CD4-positive, CD25-positive, alpha-beta regulatory T cell (primary cell): ENCODE results near the gene PDZK1. TPM values are rescaled to one million over a fixed set of nuclear protein-coding genes. Genes with fewer than 3 reads are reported as not detected.
"Not testable (repeated sequence)": the region's sequence is repeated elsewhere in the genome, so short reads cannot be mapped to it uniquely, and the experiment has no call there.

Experiments used
- ATAC-seq, 2 donors: fragments of 150-1000 bp; cut with Tn5 transposase; one replicate each; pipeline ENCODE4 v1.10.0; 2021; ENCODE audit warnings: low read depth in 2 of 2, moderate number of reproducible peaks in 2 of 2, moderate library complexity in 1 of 2
- DNase-seq, 3 donors: peaks; one replicate each; pipeline versions ENCODE4 v3.0.0 to v3.0.0-alpha.2; 2012 to 2022; ENCODE audit warnings: mixed read lengths in 1 of 3
- H3K27ac ChIP-seq: one replicate; pipeline ENCODE4 v1.7.0; 2013; ENCODE audit warnings: mild to moderate bottlenecking, low read length; ENCODE audit not compliant: insufficient read depth, poor library complexity, severe bottlenecking
- H3K27me3 ChIP-seq: one replicate; pipeline ENCODE4 v1.7.0; 2013; ENCODE audit warnings: low read length; ENCODE audit not compliant: control insufficient read depth, insufficient read depth
- H3K36me3 ChIP-seq: one replicate; pipeline ENCODE4 v1.7.0; 2013; ENCODE audit warnings: mild to moderate bottlenecking, low read length, moderate library complexity; ENCODE audit not compliant: control insufficient read depth, insufficient read depth
- H3K4me1 ChIP-seq: 2 replicates; pipeline ENCODE4 v1.7.0; 2013; ENCODE audit warnings: mild to moderate bottlenecking, low read length; ENCODE audit not compliant: insufficient read depth, control insufficient read depth, poor library complexity, severe bottlenecking
- H3K4me3 ChIP-seq: one replicate; pipeline ENCODE4 v1.7.0; 2013; ENCODE audit warnings: low read depth, mild to moderate bottlenecking, low read length, moderate library complexity
- H3K9me3 ChIP-seq, 2 experiments: 1 replicate in 1 of 2; 2 replicates in 1 of 2; pipeline ENCODE4 v1.7.0; 2013; ENCODE audit warnings: low read length in 2 of 2, mild to moderate bottlenecking in 1 of 2, moderate library complexity in 1 of 2; ENCODE audit not compliant: control insufficient read depth in 2 of 2
- H3K27ac Mint-ChIP-seq, 3 donors: one replicate each; pipeline ENCODE4 v1.8.0; 2020 to 2022; ENCODE audit warnings: mild to moderate bottlenecking in 3 of 3, mixed read lengths in 3 of 3, moderate library complexity in 2 of 3
- H3K27me3 Mint-ChIP-seq: one replicate; pipeline ENCODE4 v1.8.0; 2022; ENCODE audit warnings: mild to moderate bottlenecking, mixed read lengths
- H3K36me3 Mint-ChIP-seq: one replicate; pipeline ENCODE4 v1.8.0; 2020; ENCODE audit warnings: mixed read lengths
- H3K4me1 Mint-ChIP-seq, 4 donors: one replicate each; pipeline ENCODE4 v1.8.0; 2020 to 2022; ENCODE audit warnings: mixed read lengths in 4 of 4, mild to moderate bottlenecking in 1 of 4
- H3K4me3 Mint-ChIP-seq, 4 donors: one replicate each; pipeline ENCODE4 v1.8.0; 2020 to 2022; ENCODE audit warnings: mild to moderate bottlenecking in 4 of 4, mixed read lengths in 4 of 4, moderate library complexity in 3 of 4
- H3K9me3 Mint-ChIP-seq, 7 donors: one replicate each; pipeline ENCODE4 v1.8.0; 2020 to 2022; ENCODE audit warnings: mixed read lengths in 7 of 7, mild to moderate bottlenecking in 3 of 7, moderate library complexity in 2 of 7
- polyA plus RNA-seq, 4 donors: library from polyadenylated mRNA; unstranded; fragments of 300-500 nt; fragmentation: Illumina TruSeq; gene quantifications; one replicate each; pipeline ENCODE4 v1.2.3, GENCODE V29; 2021
- total RNA-seq: library from RNA; stranded (reverse); gene quantifications from one replicate; pipeline ENCODE4 v1.2.3, GENCODE V29; 2022

Gene PDZK1
- total and polyA plus RNA-seq, 5 donors from 2014 or later = 0.15 to 0.16 TPM; not detected in 3

- no peaks in the 10 kb centered on the region for H3K27me3 ChIP-seq
- no peak for ATAC-seq
- no peaks in the 10 kb centered on the region for H3K4me1 Mint-ChIP-seq
- H3K27me3 Mint-ChIP-seq = no peaks in the 10 kb centered on the region
- H3K4me3 Mint-ChIP-seq = no peak overlapping the region
- peaks cover 3% of the 10 kb centered on the region for H3K36me3 ChIP-seq
- H3K36me3 Mint-ChIP-seq = no peaks in the 10 kb centered on the region
- H3K4me1 ChIP-seq = no peaks in the 10 kb centered on the region
- H3K27ac ChIP-seq = no peak overlapping the region
- no peaks in the 10 kb centered on the region for H3K9me3 ChIP-seq
- no peak overlapping the region for H3K27ac Mint-ChIP-seq
- H3K4me3 ChIP-seq = no peak overlapping the region
- DNase-seq = no peak
- H3K9me3 Mint-ChIP-seq = no peaks in the 10 kb centered on the region
Observed at GRCh38 chr1:145730467-145730866, 23.3 kb upstream of the PDZK1 start.

- Mint-ChIP-seq H3K4me1 (no peaks in the 10 kb centered on the region), H3K36me3 (no peaks in the 10 kb centered on the region), H3K9me3 (no peaks in the 10 kb centered on the region), H3K27ac (no peak overlapping the region), H3K27me3 (no peaks in the 10 kb centered on the region), H3K4me3 (no peak overlapping the region)
- Histone ChIP-seq H3K36me3 (peaks cover 3% of the 10 kb centered on the region), H3K4me1 (no peaks in the 10 kb centered on the region), H3K27me3 (no peaks in the 10 kb centered on the region), H3K9me3 (no peaks in the 10 kb centered on the region), H3K27ac (no peak overlapping the region), H3K4me3 (no peak overlapping the region)
- DNase-seq (no peak), ATAC-seq (no peak)
Observed at GRCh38 chr1:145729666-145730436, 22.7 kb upstream of the PDZK1 start.

GRCh38 chr1:145729196-145729595 lies 22.0 kb upstream of the PDZK1 start:
- Histone ChIP-seq H3K36me3 (peaks cover 3% of the 10 kb centered on the region), H3K27ac (no peak overlapping the region), H3K4me3 (no peak overlapping the region), H3K4me1 (no peaks in the 10 kb centered on the region), H3K9me3 (no peaks in the 10 kb centered on the region), H3K27me3 (no peaks in the 10 kb centered on the region)
- Mint-ChIP-seq H3K4me1 (no peaks in the 10 kb centered on the region), H3K36me3 (no peaks in the 10 kb centered on the region), H3K9me3 (no peaks in the 10 kb centered on the region), H3K27me3 (no peaks in the 10 kb centered on the region), H3K27ac (no peak overlapping the region), H3K4me3 (no peak overlapping the region)
- ATAC-seq = no peak
- DNase-seq = no peak

- not testable (repeated sequence) for H3K27ac ChIP-seq, H3K27ac Mint-ChIP-seq, DNase-seq, H3K9me3 Mint-ChIP-seq, H3K9me3 ChIP-seq, H3K36me3 ChIP-seq, H3K4me1 Mint-ChIP-seq, H3K4me3 ChIP-seq, H3K36me3 Mint-ChIP-seq, ATAC-seq, H3K27me3 ChIP-seq, H3K4me3 Mint-ChIP-seq, H3K4me1 ChIP-seq
- H3K27me3 Mint-ChIP-seq = peaks cover 15% of the 10 kb centered on the region
Observed at GRCh38 chr1:145726193-145726592, 19.0 kb upstream of the PDZK1 start.

- H3K4me3 Mint-ChIP-seq = peak overlapping the region in 2 of 4 donors; percentile 56 to 82
- H3K9me3 ChIP-seq = no peaks in the 10 kb centered on the region
- H3K27ac ChIP-seq = no peak overlapping the region
- peaks cover 0 to 18% (median 9%) of the 10 kb centered on the region in 4 donors for H3K4me1 Mint-ChIP-seq
- no peak overlapping the region for H3K4me3 ChIP-seq
- H3K27me3 ChIP-seq = peaks cover 5% of the 10 kb centered on the region
- ATAC-seq (peak; percentile 76 to 81), DNase-seq (peak; percentile 37 to 58 (median 53))
- H3K36me3 Mint-ChIP-seq = no peaks in the 10 kb centered on the region
- H3K4me1 ChIP-seq = peaks cover 9% of the 10 kb centered on the region
- H3K27ac Mint-ChIP-seq = peak overlapping the region; percentile 41 to 94 (median 49)
- no peaks in the 10 kb centered on the region for H3K36me3 ChIP-seq
- H3K9me3 Mint-ChIP-seq = no peaks in the 10 kb centered on the region
- H3K27me3 Mint-ChIP-seq = peaks cover 30% of the 10 kb centered on the region
Observed at GRCh38 chr1:145720878-145721671, 13.9 kb upstream of the PDZK1 start.

GRCh38 chr1:145720556-145720877 lies 13.3 kb upstream of the PDZK1 start:
- no peak overlapping the region for H3K4me3 Mint-ChIP-seq
- peaks cover 5% of the 10 kb centered on the region for H3K27me3 ChIP-seq
- H3K4me1 ChIP-seq = peaks cover 9% of the 10 kb centered on the region
- no peaks in the 10 kb centered on the region for H3K36me3 ChIP-seq
- no peak overlapping the region for H3K4me3 ChIP-seq
- H3K27ac Mint-ChIP-seq = no peak overlapping the region
- no peaks in the 10 kb centered on the region for H3K9me3 ChIP-seq
- no peak overlapping the region for H3K27ac ChIP-seq
- H3K36me3 Mint-ChIP-seq = no peaks in the 10 kb centered on the region
- peaks cover 0 to 18% (median 9%) of the 10 kb centered on the region in 4 donors for H3K4me1 Mint-ChIP-seq
- no peaks in the 10 kb centered on the region for H3K9me3 Mint-ChIP-seq
- ATAC-seq = no peak
- peaks cover 30% of the 10 kb centered on the region for H3K27me3 Mint-ChIP-seq
- DNase-seq = no peak

- no peak for ATAC-seq
- no peak within 1 kb of the TSS for H3K4me3 Mint-ChIP-seq
Observed at GRCh38 chr1:145719230-145720079, 12.3 kb upstream of the PDZK1 start, which contains the start of gene CD160. Gene CD160 (plus strand): TSS chr1:145719499. CDS start chr1:145728328, 8,829 bp downstream.

More at GRCh38 chr1:145719230-145720079, 12.3 kb upstream of the PDZK1 start, which contains the start of gene CD160:
- Histone ChIP-seq H3K9me3 (no peaks in the 10 kb centered on the region), H3K27ac (no peak within 1 kb of the TSS), H3K36me3 (no peaks in the 10 kb centered on the region), H3K4me3 (no peak within 1 kb of the TSS), H3K27me3 (peaks cover 5% of the 10 kb centered on the region), H3K4me1 (peaks cover 9% of the 10 kb centered on the region)
- H3K4me1 Mint-ChIP-seq = peaks cover 0 to 18% (median 9%) of the 10 kb centered on the region in 4 donors
- H3K27ac Mint-ChIP-seq = peak within 1 kb of the TSS in 1 of 3 donors; percentile 28
- H3K36me3 Mint-ChIP-seq = no peaks in the 10 kb centered on the region
- peak in 1 of 3 donors; percentile 24 for DNase-seq
- H3K9me3 Mint-ChIP-seq = no peaks in the 10 kb centered on the region
- H3K27me3 Mint-ChIP-seq = peaks cover 30% of the 10 kb centered on the region
